Esophagus (tissue), 2 donors: ENCODE results near the gene ARHGAP9. TPM values are rescaled to one million over a fixed set of nuclear protein-coding genes. Genes with fewer than 3 reads are reported as not detected.

Source experiments
- H3K27ac ChIP-seq, 2 donors: one replicate each; pipeline ENCODE4 v1.5.1; 2013; ENCODE audit warnings: low read depth in 2 of 2, mild to moderate bottlenecking in 2 of 2, inconsistent platforms in 1 of 2, low read length in 1 of 2, moderate library complexity in 1 of 2
- H3K27me3 ChIP-seq, 2 donors: one replicate each; pipeline ENCODE4 v1.6.1; 2013; ENCODE audit warnings: low read length in 2 of 2, control low read depth in 1 of 2, mild to moderate bottlenecking in 1 of 2; ENCODE audit not compliant: insufficient read depth in 2 of 2, control insufficient read depth in 1 of 2
- H3K36me3 ChIP-seq, 2 donors: one replicate each; pipeline ENCODE4 v1.6.1; 2013; ENCODE audit warnings: low read length in 1 of 2; ENCODE audit not compliant: control insufficient read depth in 2 of 2, insufficient read depth in 2 of 2
- H3K4me1 ChIP-seq, 2 donors: one replicate each; pipeline ENCODE4 v1.6.1; 2013; ENCODE audit warnings: low read length in 1 of 2; ENCODE audit not compliant: control insufficient read depth in 2 of 2, insufficient read depth in 2 of 2
- H3K4me3 ChIP-seq, 2 donors: one replicate each; pipeline ENCODE4 v1.5.1; 2013; ENCODE audit warnings: low read length in 2 of 2, mild to moderate bottlenecking in 2 of 2, low read depth in 1 of 2, moderate library complexity in 1 of 2
- H3K9me3 ChIP-seq, 2 donors: one replicate each; pipeline ENCODE4 v1.6.1; 2013; ENCODE audit warnings: mild to moderate bottlenecking in 2 of 2, low read depth in 1 of 2, low read length in 1 of 2, moderate library complexity in 1 of 2; ENCODE audit not compliant: control insufficient read depth in 2 of 2, insufficient read depth in 1 of 2
- WGBS, 2 donors: extraction: QIAGEN DNeasy Blood & Tissue Kit; methylation state at CpG; one replicate each; pipeline ENCODE4 v1.1.7; 2013; 5-methylcytosine and 5-hydroxymethylcytosine counted together
- polyA plus RNA-seq, 2 donors: library from polyadenylated mRNA; stranded (reverse); fragments of 200-250 nt; gene quantifications; one replicate each; pipeline ENCODE4 v1.2.3, GENCODE V29; 2013
- donor health status: healthy with polysubstance abuse.
- donor health status: Bipolar disorder and iron deficiency.

ARHGAP9 gene
- polyA plus RNA-seq = 1 to 10 TPM; 4.3 to 9.2 TPM

- 66 to 74% methylated on average over 6 of the region's 6 CpGs for WGBS, 2 donors
- Histone ChIP-seq H3K4me1 (peaks cover 4 to 19% of the 10 kb centered on the region in 2 donors), H3K27me3 (peaks cover 0 to 11% of the 10 kb centered on the region in 2 donors), H3K4me3 (no peak within 1 kb of the TSS), H3K36me3 (no peaks in the 10 kb centered on the region), H3K9me3 (no peaks in the 10 kb centered on the region), H3K27ac (peak within 1 kb of the TSS; percentile 53 to 57)
Observed at GRCh38 chr12:57479376-57480115, at the start of gene ARHGAP9. TSS of gene ARHGAP9 (minus strand) at chr12:57479866. CDS start at chr12:57479406, 460 bp downstream.

- 76 to 81% methylated on average over 10 of the region's 10 CpGs for whole genome bisulfite sequencing, 2 donors
- Histone ChIP-seq H3K27ac (no peak overlapping the region), H3K36me3 (peaks cover 32 to 39% of the 10 kb centered on the region in 2 donors), H3K4me1 (peaks cover 2% of the 10 kb centered on the region in 2 donors), H3K4me3 (no peak overlapping the region), H3K27me3 (no peaks in the 10 kb centered on the region), H3K9me3 (no peaks in the 10 kb centered on the region)
Observed at GRCh38 chr12:57528831-57529555, 49.3 kb upstream of the ARHGAP9 start.

GRCh38 chr12:57528176-57528575, 48.5 kb upstream of the ARHGAP9 start:
- WGBS, 2 donors = 82% methylated on average over 12 of the region's 12 CpGs
- Histone ChIP-seq H3K4me1 (peaks cover 2 to 8% of the 10 kb centered on the region in 2 donors), H3K36me3 (peaks cover 31 to 36% of the 10 kb centered on the region in 2 donors), H3K9me3 (no peaks in the 10 kb centered on the region), H3K27me3 (no peaks in the 10 kb centered on the region), H3K4me3 (no peak overlapping the region), H3K27ac (no peak overlapping the region)

- no peak overlapping the region for H3K27ac ChIP-seq
- no peaks in the 10 kb centered on the region for H3K9me3 ChIP-seq
- peaks cover 21 to 35% of the 10 kb centered on the region in 2 donors for H3K36me3 ChIP-seq
- peaks cover 2 to 8% of the 10 kb centered on the region in 2 donors for H3K4me1 ChIP-seq
- 68 to 79% methylated on average over 5 of the region's 5 CpGs for WGBS, 2 donors
- no peak overlapping the region for H3K4me3 ChIP-seq
- no peaks in the 10 kb centered on the region for H3K27me3 ChIP-seq
Observed at GRCh38 chr12:57527184-57527583, 47.5 kb upstream of the ARHGAP9 start.

GRCh38 chr12:57526477-57527126, 46.9 kb upstream of the ARHGAP9 start:
- Histone ChIP-seq H3K27me3 (no peaks in the 10 kb centered on the region), H3K27ac (no peak overlapping the region), H3K4me1 (peaks cover 2 to 13% of the 10 kb centered on the region in 2 donors), H3K9me3 (no peaks in the 10 kb centered on the region), H3K36me3 (peaks cover 16 to 29% of the 10 kb centered on the region in 2 donors), H3K4me3 (no peak overlapping the region)
- 79 to 85% methylated on average over 4 of the region's 4 CpGs for WGBS, 2 donors

GRCh38 chr12:57525615-57526383, 46.1 kb upstream of the ARHGAP9 start:
- WGBS, 2 donors = 77 to 81% methylated on average over 16 of the region's 16 CpGs
- Histone ChIP-seq H3K27ac (peak overlapping the region in 1 of 2 donors; percentile 40), H3K4me1 (peaks cover 2 to 15% of the 10 kb centered on the region in 2 donors), H3K27me3 (no peaks in the 10 kb centered on the region), H3K4me3 (no peak overlapping the region), H3K36me3 (peaks cover 16 to 26% of the 10 kb centered on the region in 2 donors), H3K9me3 (no peaks in the 10 kb centered on the region)

GRCh38 chr12:57524814-57525614, 45.3 kb upstream of the ARHGAP9 start:
- H3K27ac ChIP-seq = peak overlapping the region in 1 of 2 donors; percentile 99
- H3K9me3 ChIP-seq = no peaks in the 10 kb centered on the region
- H3K4me1 ChIP-seq = peaks cover 2 to 15% of the 10 kb centered on the region in 2 donors
- 60 to 63% methylated on average over 11 of the region's 11 CpGs for WGBS, 2 donors
- H3K36me3 ChIP-seq = peaks cover 8 to 18% of the 10 kb centered on the region in 2 donors
- H3K4me3 ChIP-seq = no peak overlapping the region
- H3K27me3 ChIP-seq = no peaks in the 10 kb centered on the region

GRCh38 chr12:57523706-57524614, 44.3 kb upstream of the ARHGAP9 start:
- peak overlapping the region; percentile 67 to 74 for H3K4me3 ChIP-seq
- H3K27me3 ChIP-seq = no peaks in the 10 kb centered on the region
- WGBS, 2 donors = 57 to 60% methylated on average over 14 of the region's 14 CpGs
- H3K9me3 ChIP-seq = no peaks in the 10 kb centered on the region
- peaks cover 8 to 13% of the 10 kb centered on the region in 2 donors for H3K36me3 ChIP-seq
- H3K4me1 ChIP-seq = peaks cover 2 to 15% of the 10 kb centered on the region in 2 donors
- peak overlapping the region; percentile 97 to 99 for H3K27ac ChIP-seq
